K562 (cell line): Measurements from ENCODE around the gene TIMM50. TPM values are rescaled to one million over a fixed set of nuclear protein-coding genes. Genes with fewer than 3 reads are reported as not detected.

Source experiments
- ARNT ChIP-seq, 2 experiments: fragments of 450-650 bp; IDR thresholded peaks; 2 replicates each; pipeline ENCODE4 v1.6.1; 2016; ENCODE audit warnings: mild to moderate bottlenecking in 1 of 2
- ATF1 ChIP-seq, 2 experiments: fragments of 450-650 bp in 1 of 2; IDR thresholded peaks; 2 replicates each; pipeline ENCODE4 v1.6.1; 2016; ENCODE audit warnings: missing compliant biosample characterization in 1 of 2, missing genetic modification characterization in 1 of 2
- CHD1 ChIP-seq: fragments of 200-600 bp; sonication (generic); IDR thresholded peaks from one replicate; pipeline ENCODE4 v1.6.1; 2012; ENCODE audit warnings: mild to moderate bottlenecking, moderate library complexity, low read length, inconsistent platforms
- HCFC1 ChIP-seq: IDR thresholded peaks from 2 replicates; pipeline ENCODE4 v1.6.1; 2012; ENCODE audit warnings: low read depth, low read length, improper control_type of control experiment
- HNRNPLL ChIP-seq: fragments of 200-400 bp; formaldehyde crosslinking; IDR thresholded peaks from 2 replicates; pipeline ENCODE4 v1.6.1; 2017; ENCODE audit warnings: low read length, low read depth, mild to moderate bottlenecking; ENCODE audit not compliant: poor library complexity, severe bottlenecking
- NEUROD1 ChIP-seq: fragments of 150-350 bp; IDR thresholded peaks from 2 replicates; pipeline ENCODE4 v1.6.1; 2014; ENCODE audit warnings: borderline replicate concordance, low read length, low read depth; ENCODE audit not compliant: partially characterized antibody
- NFYB ChIP-seq: IDR thresholded peaks from 2 replicates; pipeline ENCODE4 v1.6.1; 2011; ENCODE audit warnings: mild to moderate bottlenecking, moderate library complexity; ENCODE audit not compliant: insufficient read length; ENCODE audit errors: extremely low read depth
- NONO ChIP-seq, 2 experiments: fragments of 200-400 bp in 1 of 2; fragments of 450-650 bp in 1 of 2; formaldehyde crosslinking in 1 of 2; IDR thresholded peaks; 2 replicates each; pipeline ENCODE4 v1.6.1; 2017; ENCODE audit warnings: low read depth in 2 of 2, mild to moderate bottlenecking in 2 of 2, moderate library complexity in 2 of 2, low read length in 1 of 2
- NR2C1 ChIP-seq, 2 experiments: fragments of 450-650 bp; IDR thresholded peaks; 2 replicates each; pipeline ENCODE4 v1.6.1; 2017; ENCODE audit warnings: mild to moderate bottlenecking in 2 of 2, antibody characterized with exemption in 1 of 2, inconsistent platforms in 1 of 2, missing compliant biosample characterization in 1 of 2, missing genetic modification characterization in 1 of 2
- NR3C1 ChIP-seq: sonication (generic); formaldehyde crosslinking; IDR thresholded peaks from 2 replicates; pipeline ENCODE4 v1.8.1; 2022; ENCODE audit warnings: missing genetic modification reagents
- RBFOX2 ChIP-seq: fragments of 200-400 bp; formaldehyde crosslinking; IDR thresholded peaks from 2 replicates; pipeline ENCODE4 v1.6.1; 2017; ENCODE audit warnings: low read depth, mild to moderate bottlenecking, low read length, moderate library complexity
- RFX5 ChIP-seq: IDR thresholded peaks from 2 replicates; pipeline ENCODE4 v1.6.1; 2011; ENCODE audit warnings: low read depth, mild to moderate bottlenecking, improper control_type of control experiment, low read length
- RUNX1 ChIP-seq: sonication (generic); IDR thresholded peaks from 2 replicates; pipeline ENCODE4 v1.6.1; 2016; ENCODE audit warnings: antibody characterized with exemption, low read depth
- SMARCC2 ChIP-seq: fragments of 450-650 bp; IDR thresholded peaks from 2 replicates; pipeline ENCODE4 v1.6.1; 2017; ENCODE audit warnings: antibody characterized with exemption, moderate library complexity, mild to moderate bottlenecking, low read depth
- SMARCE1 ChIP-seq: fragments of 450-650 bp; IDR thresholded peaks from 2 replicates; pipeline ENCODE4 v1.7.1; 2016; ENCODE audit warnings: mild to moderate bottlenecking
- XRCC5 ChIP-seq: fragments of 200-400 bp; formaldehyde crosslinking; IDR thresholded peaks from 2 replicates; pipeline ENCODE4 v1.6.1; 2017; ENCODE audit warnings: low read depth, mild to moderate bottlenecking, low read length
- YY1 ChIP-seq, 3 experiments: IDR thresholded peaks; 2 replicates each; pipeline ENCODE4 v1.6.1; 2011; ENCODE audit warnings: low read length in 2 of 3, mild to moderate bottlenecking in 2 of 3, moderate library complexity in 2 of 3, borderline replicate concordance in 1 of 3, control low read depth in 1 of 3, low read depth in 1 of 3; ENCODE audit not compliant: insufficient read depth in 3 of 3, insufficient replicate concordance in 2 of 3, control insufficient read depth in 1 of 3, insufficient read length in 1 of 3; ENCODE audit errors: extremely low read depth in 1 of 3
- ZBTB7A ChIP-seq: IDR thresholded peaks from 2 replicates; pipeline ENCODE4 v1.6.1; 2011; ENCODE audit warnings: low read depth, mild to moderate bottlenecking, low read length, moderate library complexity, borderline replicate concordance; ENCODE audit not compliant: control insufficient read depth
- ZNF253 ChIP-seq: fragments of 250-450 bp; sonication (Bioruptor Pico); conservative IDR thresholded peaks from 2 replicates; pipeline ENCODE4 v1.6.1; 2021; ENCODE audit warnings: mild to moderate bottlenecking
- ZNF766 ChIP-seq: fragments of 200-800 bp; sonication (Bioruptor generic); conservative IDR thresholded peaks from 2 replicates; pipeline ENCODE4 v1.6.1; 2016; ENCODE audit warnings: missing genetic modification characterization, missing compliant biosample characterization
- polyA plus RNA-seq, 8 experiments: library from polyadenylated mRNA; depleted of rRNA in 4 of 8; stranded (reverse) in 5 of 8; unstranded in 3 of 8; fragments of >200 nt; fragmentation: Nextera tagmentation in 2 of 8; fragmentation: Illumina TruSeq in 1 of 8; extraction: Ambion mirVana in 2 of 8; extraction: Trizol in 1 of 8; gene quantifications; 2 replicates each; pipeline versions ENCODE4 v1.2.1 to v1.2.3, GENCODE V29; 2011 to 2014; ENCODE audit warnings: inconsistent platforms in 1 of 8, missing spikeins in 1 of 8
- total RNA-seq, 7 experiments: library from RNA; depleted of rRNA in 6 of 7; stranded (reverse); fragments of >200 nt in 6 of 7; fragmentation: Illumina TruSeq in 2 of 7; extraction: Trizol in 2 of 7; gene quantifications; 2 replicates each; pipeline versions ENCODE4 v1.2.1 to v1.2.3, GENCODE V29; 2011 to 2021; ENCODE audit warnings: low replicate concordance in 1 of 7
- TF ChIP-seq, protein P1 (sequence below): fragments of 150-350 bp; conservative IDR thresholded peaks from 2 replicates; pipeline ENCODE4 v1.6.1; 2014; ENCODE audit warnings: low read length
- TF ChIP-seq, protein P2 (sequence below): sonication (generic); formaldehyde crosslinking; IDR thresholded peaks from 2 replicates; pipeline ENCODE4 v1.8.0; 2023; ENCODE audit warnings: mild to moderate bottlenecking, missing genetic modification reagents

The TIMM50 gene
- total and polyA plus RNA-seq, 9 of the 15 experiments (the other 6 are each of a cell fraction or from before 2014, with no cell fraction given), result 28.3 to 221 (median 170) TPM

DNA sequence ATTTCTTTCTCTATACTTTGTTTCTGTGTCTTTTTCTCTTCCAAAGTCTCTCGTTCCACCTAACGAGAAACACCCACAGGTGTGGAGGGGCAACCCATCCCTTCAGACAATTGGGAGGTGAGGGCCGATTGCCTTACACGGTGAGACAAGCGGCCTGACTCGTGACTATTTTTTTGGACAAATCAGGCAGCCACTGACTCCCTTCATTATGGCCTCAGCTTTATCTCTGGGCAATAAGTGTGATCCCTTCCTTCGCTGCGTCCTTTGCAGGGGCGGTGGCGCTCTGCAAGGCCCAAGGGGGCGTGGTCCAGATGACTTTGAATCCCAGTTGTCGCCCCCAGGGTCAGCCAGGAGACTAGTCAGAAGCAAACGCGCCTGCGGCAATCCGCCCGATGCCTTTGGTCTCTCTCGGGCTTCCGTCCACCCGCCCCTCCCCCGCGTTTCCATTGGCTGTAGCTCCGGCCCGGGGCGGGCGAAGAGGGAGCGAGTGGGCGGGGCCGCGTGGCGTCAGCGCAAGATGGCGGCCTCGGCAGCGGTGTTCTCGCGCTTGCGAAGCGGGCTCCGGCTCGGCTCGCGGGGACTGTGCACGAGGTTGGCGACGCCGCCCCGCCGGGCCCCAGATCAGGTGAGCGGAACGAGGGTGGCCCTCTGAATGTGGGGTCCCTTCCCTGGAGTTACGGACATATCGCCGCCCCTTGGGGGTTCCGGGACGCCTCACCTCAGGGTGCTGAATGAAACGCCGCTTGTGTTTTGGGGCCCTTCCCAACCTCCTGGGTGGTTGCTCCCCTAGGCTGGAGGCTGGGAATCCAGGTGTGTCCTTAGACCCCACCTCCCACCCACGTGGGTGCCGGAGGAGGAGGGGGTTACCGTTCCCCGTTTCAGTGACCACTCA lies at the start of gene TIMM50 (continued):
- 0 out of 2 replicates have a peak, but pooled peaks have one; percentile 33 for TF ChIP-seq ZNF766 (CRISPR knock-in tag)
- TF ChIP-seq SMARCC2, result no peak
- TF ChIP-seq, protein P1, sequence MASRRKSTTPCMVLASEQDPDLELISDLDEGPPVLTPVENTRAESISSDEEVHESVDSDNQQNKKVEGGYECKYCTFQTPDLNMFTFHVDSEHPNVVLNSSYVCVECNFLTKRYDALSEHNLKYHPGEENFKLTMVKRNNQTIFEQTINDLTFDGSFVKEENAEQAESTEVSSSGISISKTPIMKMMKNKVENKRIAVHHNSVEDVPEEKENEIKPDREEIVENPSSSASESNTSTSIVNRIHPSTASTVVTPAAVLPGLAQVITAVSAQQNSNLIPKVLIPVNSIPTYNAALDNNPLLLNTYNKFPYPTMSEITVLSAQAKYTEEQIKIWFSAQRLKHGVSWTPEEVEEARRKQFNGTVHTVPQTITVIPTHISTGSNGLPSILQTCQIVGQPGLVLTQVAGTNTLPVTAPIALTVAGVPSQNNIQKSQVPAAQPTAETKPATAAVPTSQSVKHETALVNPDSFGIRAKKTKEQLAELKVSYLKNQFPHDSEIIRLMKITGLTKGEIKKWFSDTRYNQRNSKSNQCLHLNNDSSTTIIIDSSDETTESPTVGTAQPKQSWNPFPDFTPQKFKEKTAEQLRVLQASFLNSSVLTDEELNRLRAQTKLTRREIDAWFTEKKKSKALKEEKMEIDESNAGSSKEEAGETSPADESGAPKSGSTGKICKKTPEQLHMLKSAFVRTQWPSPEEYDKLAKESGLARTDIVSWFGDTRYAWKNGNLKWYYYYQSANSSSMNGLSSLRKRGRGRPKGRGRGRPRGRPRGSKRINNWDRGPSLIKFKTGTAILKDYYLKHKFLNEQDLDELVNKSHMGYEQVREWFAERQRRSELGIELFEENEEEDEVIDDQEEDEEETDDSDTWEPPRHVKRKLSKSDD, result peak; percentile 67; the same call in 1 of the 2 replicates
- TF ChIP-seq CHD1, result peak; percentile 88
- peak; percentile 68; the same call in 1 of the 2 replicates for TF ChIP-seq NR3C1 (CRISPR knock-in tag)
- TF ChIP-seq RBFOX2, result peak; percentile 96
- TF ChIP-seq, protein P2, sequence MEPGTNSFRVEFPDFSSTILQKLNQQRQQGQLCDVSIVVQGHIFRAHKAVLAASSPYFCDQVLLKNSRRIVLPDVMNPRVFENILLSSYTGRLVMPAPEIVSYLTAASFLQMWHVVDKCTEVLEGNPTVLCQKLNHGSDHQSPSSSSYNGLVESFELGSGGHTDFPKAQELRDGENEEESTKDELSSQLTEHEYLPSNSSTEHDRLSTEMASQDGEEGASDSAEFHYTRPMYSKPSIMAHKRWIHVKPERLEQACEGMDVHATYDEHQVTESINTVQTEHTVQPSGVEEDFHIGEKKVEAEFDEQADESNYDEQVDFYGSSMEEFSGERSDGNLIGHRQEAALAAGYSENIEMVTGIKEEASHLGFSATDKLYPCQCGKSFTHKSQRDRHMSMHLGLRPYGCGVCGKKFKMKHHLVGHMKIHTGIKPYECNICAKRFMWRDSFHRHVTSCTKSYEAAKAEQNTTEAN, result peak; percentile 49; the same call in 1 of the 2 replicates
- peak; percentile 76 for TF ChIP-seq HCFC1
- TF ChIP-seq YY1 (IDR thresholded peaks at IDR 0.05; ENCODE audit: borderline replicate concordance in 1 of 3, control insufficient read depth in 1 of 3, extremely low read depth in 1 of 3, insufficient read depth in 3 of 3, insufficient read length in 1 of 3, insufficient replicate concordance in 2 of 3, low read depth in 1 of 3, low read length in 2 of 3), result peak; percentile 90 to 98 (median 98)
- TF ChIP-seq XRCC5, result peak; percentile 56; the same call in 1 of the 2 replicates
- TF ChIP-seq ARNT (IDR thresholded peaks at IDR 0.05), result 0 out of 4 replicates have a peak, but pooled peaks of 1 of the 2 experiments have one; percentile 57
- peak; percentile 99 for TF ChIP-seq ZBTB7A
- TF ChIP-seq NFYB, result peak; percentile 84
- TF ChIP-seq NONO (IDR thresholded peaks at IDR 0.05; ENCODE audit: low read depth in 2 of 2, low read length in 1 of 2), result peak in 1 of 2 experiments; percentile 35; a peak in 3 of 4 replicates
- TF ChIP-seq NEUROD1, result peak; percentile 94
- peak; percentile 67; the same call in 1 of the 2 replicates for TF ChIP-seq RUNX1
- TF ChIP-seq ATF1 (CRISPR knock-in tag; IDR thresholded peaks at IDR 0.05), result peak; percentile 35; the same call in 1 of the 2 replicates
- peak; percentile 96 for TF ChIP-seq ATF1 (tag; IDR thresholded peaks at IDR 0.05)
- TF ChIP-seq SMARCE1, result peak; percentile 55
- no peak for TF ChIP-seq ZNF253
- TF ChIP-seq RFX5, result 0 out of 2 replicates have a peak, but pooled peaks have one; percentile 36
- peak; percentile 61 for TF ChIP-seq NR2C1 (IDR thresholded peaks at IDR 0.05)
- no peak; the same call in 1 of the 2 replicates for TF ChIP-seq NR2C1 (tag; IDR thresholded peaks at IDR 0.05)
- peak; percentile 41 for TF ChIP-seq HNRNPLL
